Smooth muscle cell (in vitro differentiated cells): ENCODE data around the gene DFFB. TPM values are rescaled to one million over a fixed set of nuclear protein-coding genes. Genes with fewer than 3 reads are reported as not detected.
A peak's percentile ranks its signal among the peaks of the same experiment; 100 is the strongest.

Experiments used
- DNase-seq: peaks from one replicate; lab custom pipeline; 2025; ENCODE audit not compliant: unreplicated experiment; lab: John Stamatoyannopoulos, UW
- H2AFZ ChIP-seq: fragments of 200-600 bp; sonication (generic); 2 replicates; pipeline ENCODE4 v1.6.0; 2016; ENCODE audit warnings: antibody characterized with exemption, low read depth, mild to moderate bottlenecking
- H3F3A ChIP-seq: fragments of 200-600 bp; sonication (generic); 2 replicates; pipeline ENCODE4 v1.6.0; 2017; ENCODE audit warnings: antibody characterized with exemption, low read depth
- H3K27ac ChIP-seq: fragments of 200-600 bp; sonication (generic); 2 replicates; pipeline ENCODE4 v1.5.1; 2016; ENCODE audit warnings: low read depth, mild to moderate bottlenecking
- H3K27me3 ChIP-seq: fragments of 200-600 bp; sonication (generic); 2 replicates; pipeline ENCODE4 v1.6.1; 2016; ENCODE audit warnings: low read depth, mild to moderate bottlenecking
- H3K36me3 ChIP-seq: fragments of 200-600 bp; sonication (generic); 2 replicates; pipeline ENCODE4 v1.5.1; 2016; ENCODE audit warnings: low read depth
- H3K4me1 ChIP-seq: fragments of 200-600 bp; sonication (generic); 2 replicates; pipeline ENCODE4 v1.5.1; 2016; ENCODE audit warnings: low read depth
- H3K4me2 ChIP-seq: fragments of 200-600 bp; sonication (generic); 2 replicates; pipeline ENCODE4 v1.6.0; 2016; ENCODE audit warnings: mild to moderate bottlenecking
- H3K4me3 ChIP-seq: fragments of 200-600 bp; sonication (generic); 2 replicates; pipeline ENCODE4 v1.5.1; 2016; ENCODE audit warnings: mild to moderate bottlenecking
- H3K79me2 ChIP-seq: fragments of 200-600 bp; sonication (generic); 2 replicates; pipeline ENCODE4 v1.6.0; 2016; ENCODE audit warnings: low read depth, mild to moderate bottlenecking
- H3K9ac ChIP-seq: fragments of 200-600 bp; sonication (generic); 2 replicates; pipeline ENCODE4 v1.6.0; 2016; ENCODE audit warnings: low read depth
- H3K9me3 ChIP-seq: fragments of 200-600 bp; sonication (generic); replicated peaks from 2 replicates; pipeline ENCODE4 v1.5.1; 2016; ENCODE audit warnings: low read depth
- H4K20me1 ChIP-seq: fragments of 200-600 bp; sonication (generic); 2 replicates; pipeline ENCODE4 v1.6.0; 2016; ENCODE audit warnings: low read depth
- CTCF ChIP-seq: fragments of 200-600 bp; sonication (generic); IDR thresholded peaks from 2 replicates; pipeline ENCODE4 v1.5.1; 2017; ENCODE audit warnings: borderline replicate concordance, mild to moderate bottlenecking, antibody characterized with exemption; ENCODE audit not compliant: insufficient read depth, poor library complexity, severe bottlenecking
- WGBS: methylation state at CpG from one replicate; pipeline ENCODE4 v1.1.7; 2016; ENCODE audit warnings: low lambda C conversion rate; 5-methylcytosine and 5-hydroxymethylcytosine counted together
- polyA plus RNA-seq: library from polyadenylated mRNA; unstranded; fragments of >200 nt; fragmentation: Nextera tagmentation; extraction: Ambion mirVana; gene quantifications from 2 replicates; pipeline ENCODE4 v1.2.1, GENCODE V29; 2016
- total RNA-seq: library from RNA; depleted of rRNA; stranded (reverse); fragments of >200 nt; gene quantifications from 2 replicates; pipeline ENCODE4 v1.2.3, GENCODE V29; 2014

Gene DFFB
- total and polyA plus RNA-seq, 2 experiments from 2014 or later, result 3.3 to 4.5 TPM

GRCh38 chr1:3905953-3906671 is 48.8 kb downstream of the DFFB start:
- Histone ChIP-seq H3K27ac (no peak overlapping the region), H3K4me1 (no peaks in the 10 kb centered on the region), H3F3A (no peaks in the 10 kb centered on the region), H4K20me1 (no peaks in the 10 kb centered on the region), H3K9ac (no peak overlapping the region), H3K27me3 (no peaks in the 10 kb centered on the region), H3K4me2 (no peak overlapping the region), H3K9me3 (no peaks in the 10 kb centered on the region), H3K79me2 (no peaks in the 10 kb centered on the region), H3K36me3 (no peaks in the 10 kb centered on the region), H2AFZ (no peak overlapping the region), H3K4me3 (no peak overlapping the region)
- WGBS, result 91% methylated on average over 18 of the region's 18 CpGs
- DNase-seq, result no peak
- no peak for TF ChIP-seq CTCF

GRCh38 chr1:3906672-3907020 is 49.4 kb downstream of the DFFB start:
- H2AFZ ChIP-seq, result no peak overlapping the region
- H3K27ac ChIP-seq, result no peak overlapping the region
- no peaks in the 10 kb centered on the region for H3K4me1 ChIP-seq
- DNase-seq, result no peak
- no peaks in the 10 kb centered on the region for H3F3A ChIP-seq
- TF ChIP-seq CTCF, result no peak
- no peaks in the 10 kb centered on the region for H4K20me1 ChIP-seq
- no peaks in the 10 kb centered on the region for H3K79me2 ChIP-seq
- WGBS, result 86% methylated on average over 11 of the region's 11 CpGs
- H3K9me3 ChIP-seq, result no peaks in the 10 kb centered on the region
- no peak overlapping the region for H3K4me3 ChIP-seq
- no peaks in the 10 kb centered on the region for H3K36me3 ChIP-seq
- H3K4me2 ChIP-seq, result no peak overlapping the region
- H3K27me3 ChIP-seq, result no peaks in the 10 kb centered on the region
- H3K9ac ChIP-seq, result no peak overlapping the region

GRCh38 chr1:3907031-3907534 is 49.8 kb downstream of the DFFB start:
- 81% methylated on average over 21 of the region's 22 CpGs for WGBS
- Histone ChIP-seq H3K79me2 (no peaks in the 10 kb centered on the region), H3K4me3 (no peak overlapping the region), H4K20me1 (no peaks in the 10 kb centered on the region), H3K4me1 (no peaks in the 10 kb centered on the region), H3K36me3 (no peaks in the 10 kb centered on the region), H3K9ac (no peak overlapping the region), H3K9me3 (no peaks in the 10 kb centered on the region), H2AFZ (no peak overlapping the region), H3K27me3 (no peaks in the 10 kb centered on the region), H3K27ac (no peak overlapping the region), H3K4me2 (no peak overlapping the region), H3F3A (no peaks in the 10 kb centered on the region)
- DNase-seq, result no peak
- peak; percentile 6 for TF ChIP-seq CTCF
